Peyer's patch (tissue), 4 donors: Measurements from ENCODE around the gene CLN3. TPM values are rescaled to one million over a fixed set of nuclear protein-coding genes. Genes with fewer than 3 reads are reported as not detected.

ENCODE experiments used
- DNase-seq, 3 donors: peaks; one replicate each; pipeline ENCODE4 v3.0.0-alpha.2; 2017 to 2019
- H3K27ac ChIP-seq, 4 donors: fragments of 200-600 bp; sonication (generic); one replicate each; pipeline ENCODE4 v1.5.1; 2016 to 2019
- H3K27me3 ChIP-seq, 2 donors: fragments of 200-600 bp; sonication (generic); one replicate each; pipeline ENCODE4 v1.5.1; 2019
- H3K36me3 ChIP-seq, 3 donors: fragments of 200-600 bp; sonication (generic); one replicate each; pipeline ENCODE4 v1.5.1; 2016 to 2019
- H3K4me1 ChIP-seq, 4 donors: fragments of 200-600 bp; sonication (generic); one replicate each; pipeline ENCODE4 v1.5.1; 2016 to 2019
- H3K4me3 ChIP-seq, 4 donors: fragments of 200-600 bp; sonication (generic); 1 replicate in 3 of 4; 2 replicates in 1 of 4; pipeline ENCODE4 v1.5.1; 2016 to 2019; ENCODE audit warnings: mild to moderate bottlenecking in 1 of 4
- H3K9me3 ChIP-seq, 4 donors: fragments of 200-600 bp; sonication (generic); one replicate each; pipeline ENCODE4 v1.5.1; 2016 to 2019; ENCODE audit warnings: mild to moderate bottlenecking in 1 of 4
- POLR2A ChIP-seq, 2 donors: fragments of 450-650 bp; IDR thresholded peaks; one replicate each; pipeline ENCODE4 v1.5.1; 2017; ENCODE audit warnings: antibody characterized with exemption in 2 of 2, mild to moderate bottlenecking in 2 of 2, moderate library complexity in 2 of 2
- total RNA-seq, 4 donors: library from RNA; depleted of rRNA; stranded (reverse); fragments of >200 nt; gene quantifications; one replicate each; pipeline ENCODE4 v1.1.0, GENCODE V29; 2016
- TF ChIP-seq, protein P1 (sequence below), 6 experiments: fragments of 450-650 bp in 4 of 6; fragments of 200-600 bp in 2 of 6; sonication (generic) in 1 of 6; IDR thresholded peaks; one replicate each; pipeline ENCODE4 v1.5.1; 2017 to 2019; ENCODE audit warnings: antibody characterized with exemption in 6 of 6, mild to moderate bottlenecking in 3 of 6, moderate library complexity in 1 of 6

The CLN3 gene
- total RNA-seq, result 10 to 100 TPM; 47.0 to 83.6 (median 73.3) TPM

DNA sequence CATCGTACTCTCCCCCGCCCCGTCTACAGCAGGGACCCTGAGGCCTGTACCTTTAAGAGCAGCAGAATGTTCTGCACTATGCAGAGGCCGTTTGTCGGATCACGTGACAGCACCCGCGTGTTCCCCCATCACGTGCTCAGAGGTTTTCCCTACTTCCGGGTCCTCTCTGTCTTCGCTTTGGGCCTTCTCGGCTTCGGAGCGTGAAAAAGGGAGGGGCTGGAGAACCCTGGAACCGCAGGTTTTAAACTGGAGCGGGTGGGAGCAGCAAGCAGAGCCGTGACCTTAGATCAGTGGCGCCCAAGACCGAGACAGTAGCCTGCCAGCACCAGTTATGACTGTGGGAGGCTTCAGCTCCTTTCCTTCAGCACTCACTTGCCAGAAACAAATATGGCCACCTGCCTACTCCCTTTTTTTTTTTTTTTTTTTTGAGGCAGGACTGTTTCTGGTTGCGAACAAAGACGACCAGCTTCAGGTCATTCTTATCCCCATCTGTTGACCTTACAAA is at the start of gene CLN3:
Gene CLN3 (minus strand): TSS at position 105 of the 505 bp plus-strand sequence. CDS start 315 bp downstream, outside the sequence.
- Histone ChIP-seq H3K9me3 (no peaks in the 10 kb centered on the region), H3K27me3 (no peaks in the 10 kb centered on the region), H3K4me1 (peaks cover 0 to 35% (median 13%) of the 10 kb centered on the region in 4 donors), H3K36me3 (peaks cover 0 to 24% (median 0%) of the 10 kb centered on the region in 3 donors), H3K4me3 (peak within 1 kb of the TSS; percentile 74 to 97 (median 82)), H3K27ac (peak within 1 kb of the TSS; percentile 89 to 97 (median 90))
- DNase-seq, result peak; percentile 93 to 97 (median 94)
- TF ChIP-seq POLR2A (IDR thresholded peaks at IDR 0.05), result peak in 1 of 2 donors; percentile 67
- TF ChIP-seq, protein P1, sequence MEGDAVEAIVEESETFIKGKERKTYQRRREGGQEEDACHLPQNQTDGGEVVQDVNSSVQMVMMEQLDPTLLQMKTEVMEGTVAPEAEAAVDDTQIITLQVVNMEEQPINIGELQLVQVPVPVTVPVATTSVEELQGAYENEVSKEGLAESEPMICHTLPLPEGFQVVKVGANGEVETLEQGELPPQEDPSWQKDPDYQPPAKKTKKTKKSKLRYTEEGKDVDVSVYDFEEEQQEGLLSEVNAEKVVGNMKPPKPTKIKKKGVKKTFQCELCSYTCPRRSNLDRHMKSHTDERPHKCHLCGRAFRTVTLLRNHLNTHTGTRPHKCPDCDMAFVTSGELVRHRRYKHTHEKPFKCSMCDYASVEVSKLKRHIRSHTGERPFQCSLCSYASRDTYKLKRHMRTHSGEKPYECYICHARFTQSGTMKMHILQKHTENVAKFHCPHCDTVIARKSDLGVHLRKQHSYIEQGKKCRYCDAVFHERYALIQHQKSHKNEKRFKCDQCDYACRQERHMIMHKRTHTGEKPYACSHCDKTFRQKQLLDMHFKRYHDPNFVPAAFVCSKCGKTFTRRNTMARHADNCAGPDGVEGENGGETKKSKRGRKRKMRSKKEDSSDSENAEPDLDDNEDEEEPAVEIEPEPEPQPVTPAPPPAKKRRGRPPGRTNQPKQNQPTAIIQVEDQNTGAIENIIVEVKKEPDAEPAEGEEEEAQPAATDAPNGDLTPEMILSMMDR (IDR thresholded peaks at IDR 0.05), result no peak

DNA sequence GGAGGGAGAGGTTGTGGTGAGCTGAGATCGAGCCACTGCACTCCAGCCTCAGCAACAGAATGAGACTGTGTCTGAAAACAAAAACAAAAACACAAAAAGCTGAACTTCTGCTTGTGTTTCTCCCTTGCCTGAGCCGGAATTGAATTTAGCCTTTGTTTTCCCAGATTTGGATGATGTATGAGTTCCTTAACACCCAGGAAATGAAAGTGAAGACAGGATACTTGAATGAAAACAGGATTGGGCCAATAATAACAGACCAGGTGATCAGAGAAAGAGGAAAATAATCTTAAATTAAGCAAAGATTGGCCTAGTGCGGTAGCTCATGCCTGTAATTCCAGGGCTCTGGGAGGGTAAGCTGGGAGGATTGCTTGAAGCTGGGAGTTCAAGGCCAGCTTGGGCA is 48.5 kb upstream of the CLN3 start:
- H3K4me1 ChIP-seq, result peaks cover 0 to 16% (median 2%) of the 10 kb centered on the region in 4 donors
- TF ChIP-seq, protein P1 (IDR thresholded peaks at IDR 0.05), result no peak
- TF ChIP-seq POLR2A (IDR thresholded peaks at IDR 0.05), result no peak
- no peaks in the 10 kb centered on the region for H3K9me3 ChIP-seq
- DNase-seq, result no peak
- no peaks in the 10 kb centered on the region for H3K27me3 ChIP-seq
- H3K36me3 ChIP-seq, result no peaks in the 10 kb centered on the region
- no peak overlapping the region for H3K4me3 ChIP-seq
- peak overlapping the region in 1 of 4 donors; percentile 28 for H3K27ac ChIP-seq

DNA sequence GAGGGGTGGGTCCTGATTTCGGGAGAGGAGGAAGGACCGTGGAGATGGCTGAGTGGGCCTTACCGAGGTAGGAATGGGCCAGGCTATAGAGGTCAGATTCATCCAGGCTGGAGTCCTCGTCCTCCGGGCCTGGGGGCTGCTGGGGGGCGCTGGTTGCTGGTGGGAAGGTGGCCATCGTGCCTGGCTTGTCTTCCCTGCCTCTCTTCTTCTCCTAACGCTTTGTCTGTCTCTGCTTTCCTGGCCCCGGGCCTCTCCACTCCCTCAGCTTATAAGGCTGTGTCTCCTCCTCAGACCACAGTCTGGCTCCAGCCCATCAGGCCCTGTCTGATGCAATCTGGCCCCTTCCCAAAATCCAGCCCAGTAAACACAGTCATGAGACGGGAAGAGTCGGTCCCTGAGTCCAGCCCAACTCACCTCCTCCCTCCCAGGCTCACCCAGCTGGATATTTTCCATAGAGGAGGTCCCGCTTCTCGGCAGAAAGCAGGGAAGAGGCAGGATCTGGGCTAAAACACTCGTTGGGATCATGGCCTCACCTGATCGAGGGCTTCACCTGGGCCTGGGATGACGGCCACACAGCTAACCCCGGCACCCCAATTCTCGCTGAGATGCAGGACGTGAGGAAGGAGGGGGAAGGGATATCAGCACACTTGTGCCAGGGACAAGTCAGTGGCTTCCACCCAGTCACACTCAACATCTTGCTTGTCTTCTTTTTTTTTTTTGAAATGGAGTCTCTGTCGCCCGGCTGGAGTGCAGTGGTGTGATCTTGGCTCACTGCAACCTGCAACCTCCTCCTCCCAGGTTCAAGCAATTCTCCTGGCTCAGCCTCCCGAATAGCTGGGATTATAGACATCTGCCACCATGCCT is 47.1 kb upstream of the CLN3 start, which contains the start of gene NUPR1:
Gene NUPR1 (minus strand): TSS at position 242 of the 864 bp plus-strand sequence. CDS start 67 bp downstream, at position 175.
- peak in 1 of 2 donors; percentile 42 for TF ChIP-seq POLR2A (IDR thresholded peaks at IDR 0.05)
- TF ChIP-seq, protein P1 (IDR thresholded peaks at IDR 0.05), result no peak
- Histone ChIP-seq H3K4me3 (peak within 1 kb of the TSS; percentile 29 to 46 (median 34)), H3K27ac (peak within 1 kb of the TSS; percentile 63 to 84 (median 76)), H3K4me1 (peaks cover 0 to 16% (median 2%) of the 10 kb centered on the region in 4 donors), H3K36me3 (no peaks in the 10 kb centered on the region), H3K9me3 (no peaks in the 10 kb centered on the region), H3K27me3 (no peaks in the 10 kb centered on the region)
- DNase-seq, result peak; percentile 47 to 89 (median 73)

DNA sequence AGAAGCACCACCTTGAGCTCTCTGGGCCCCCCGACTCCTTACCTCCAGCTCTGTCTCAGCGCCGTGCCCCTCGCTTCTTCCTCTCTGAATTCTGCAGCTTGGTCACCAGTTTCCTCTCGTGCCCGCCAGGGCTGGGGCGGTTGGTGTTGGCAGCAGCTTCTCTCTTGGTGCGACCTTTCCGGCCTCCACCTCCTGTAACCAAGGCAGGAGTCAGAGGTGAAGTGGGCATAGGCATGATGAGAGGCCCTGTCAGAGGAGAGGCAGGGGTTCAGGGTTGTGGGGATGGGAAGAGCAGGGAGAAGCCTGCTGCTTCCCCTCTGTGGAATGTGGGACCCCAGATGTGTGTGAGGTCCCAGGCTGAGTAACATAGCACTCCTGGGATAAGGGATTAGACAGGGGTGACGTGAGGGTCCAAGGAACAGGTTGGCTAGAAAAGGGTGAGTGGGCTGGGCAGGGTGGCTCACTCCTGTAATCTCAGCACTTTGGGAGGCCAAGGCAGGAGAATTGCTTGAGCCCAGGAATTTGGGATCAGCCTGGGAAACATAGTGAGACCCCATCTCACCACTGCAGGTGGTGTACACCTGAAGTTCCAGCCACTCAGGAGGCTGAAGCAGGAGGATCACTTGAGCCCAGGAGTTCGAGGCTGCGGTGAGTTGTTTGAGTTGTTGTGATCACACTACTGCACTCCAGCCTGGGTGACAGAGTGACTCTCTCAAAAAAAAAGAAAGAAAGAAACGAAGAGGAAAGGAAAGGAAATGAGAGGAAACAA is 46.3 kb upstream of the CLN3 start:
- Histone ChIP-seq H3K4me1 (peaks cover 0 to 16% (median 2%) of the 10 kb centered on the region in 4 donors), H3K27ac (peak overlapping the region; percentile 63 to 84 (median 76)), H3K9me3 (no peaks in the 10 kb centered on the region), H3K4me3 (peak overlapping the region; percentile 29 to 46 (median 34)), H3K36me3 (no peaks in the 10 kb centered on the region), H3K27me3 (no peaks in the 10 kb centered on the region)
- TF ChIP-seq, protein P1 (IDR thresholded peaks at IDR 0.05), result no peak
- TF ChIP-seq POLR2A (IDR thresholded peaks at IDR 0.05), result no peak
- no peak for DNase-seq

DNA sequence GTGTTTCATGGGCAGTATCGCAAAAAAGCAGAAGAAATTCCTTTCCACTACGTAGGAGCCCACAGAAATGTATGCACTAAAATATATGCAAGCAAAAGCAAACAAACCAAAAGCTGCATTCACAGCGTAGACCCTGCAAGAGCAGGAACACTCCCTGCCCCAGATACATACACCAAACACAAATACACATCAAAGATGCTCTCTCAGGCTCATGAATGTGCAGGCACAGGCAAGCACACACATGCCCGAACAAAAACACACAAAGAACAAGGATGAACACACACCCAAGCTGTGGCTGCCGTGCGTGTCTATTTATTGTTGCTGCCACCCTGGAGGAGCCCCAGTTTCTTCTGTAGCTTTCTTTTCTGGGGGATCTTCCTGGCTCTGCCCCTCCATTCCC is 45.2 kb upstream of the CLN3 start:
- Histone ChIP-seq H3K27ac (peak overlapping the region in 2 of 4 donors; percentile 10 to 83), H3K9me3 (no peaks in the 10 kb centered on the region), H3K27me3 (no peaks in the 10 kb centered on the region), H3K4me3 (peak overlapping the region in 3 of 4 donors; percentile 29 to 46 (median 40)), H3K4me1 (peaks cover 0 to 19% (median 0%) of the 10 kb centered on the region in 4 donors), H3K36me3 (no peaks in the 10 kb centered on the region)
- TF ChIP-seq, protein P1 (IDR thresholded peaks at IDR 0.05), result no peak
- TF ChIP-seq POLR2A (IDR thresholded peaks at IDR 0.05), result no peak
- no peak for DNase-seq
